ENCODE results near the gene UROC1.

Gene UROC1

DNA sequence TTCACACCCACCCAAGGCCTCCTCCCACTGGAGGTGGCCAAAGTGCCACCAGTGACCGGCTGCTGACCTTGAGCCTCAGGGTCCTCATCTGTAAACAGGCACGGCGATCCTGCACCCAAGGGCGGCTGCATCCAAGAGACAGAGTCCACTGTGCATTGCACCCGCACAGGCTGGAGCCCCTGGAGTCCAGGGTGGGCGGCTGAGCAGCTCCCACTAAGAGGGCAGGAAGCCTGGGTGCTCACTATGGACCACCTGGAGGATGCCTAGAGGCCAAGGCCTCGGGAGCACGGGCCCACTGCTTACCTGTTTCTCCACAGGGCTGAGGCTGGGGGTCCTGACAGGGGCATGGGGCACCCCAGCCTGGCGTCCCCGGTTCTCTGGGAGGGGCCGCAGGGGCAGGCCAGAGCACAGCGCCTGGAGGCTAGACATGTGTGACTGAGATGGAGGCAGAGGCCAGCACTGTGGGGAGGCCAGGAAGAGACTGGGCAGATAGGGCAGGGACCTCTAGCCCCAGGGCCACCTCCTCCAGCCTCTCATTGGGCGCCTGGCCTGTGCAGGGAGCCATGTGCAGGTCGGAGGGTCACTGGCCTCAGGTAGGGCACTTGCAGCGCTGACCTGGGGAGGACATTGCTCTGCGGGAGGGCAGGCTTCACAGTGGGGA is at the start of gene UROC1:
Gene UROC1 (minus strand): TSS at position 483 of the 661 bp plus-strand sequence. CDS start 54 bp downstream, at position 429.
- TF ChIP-seq GATA3 (IDR thresholded peaks at IDR 0.05; ENCODE audit: low read depth, low read length) (no peak), GATA2 (IDR thresholded peaks at IDR 0.05; ENCODE audit: low read depth, low read length) (no peak)

DNA sequence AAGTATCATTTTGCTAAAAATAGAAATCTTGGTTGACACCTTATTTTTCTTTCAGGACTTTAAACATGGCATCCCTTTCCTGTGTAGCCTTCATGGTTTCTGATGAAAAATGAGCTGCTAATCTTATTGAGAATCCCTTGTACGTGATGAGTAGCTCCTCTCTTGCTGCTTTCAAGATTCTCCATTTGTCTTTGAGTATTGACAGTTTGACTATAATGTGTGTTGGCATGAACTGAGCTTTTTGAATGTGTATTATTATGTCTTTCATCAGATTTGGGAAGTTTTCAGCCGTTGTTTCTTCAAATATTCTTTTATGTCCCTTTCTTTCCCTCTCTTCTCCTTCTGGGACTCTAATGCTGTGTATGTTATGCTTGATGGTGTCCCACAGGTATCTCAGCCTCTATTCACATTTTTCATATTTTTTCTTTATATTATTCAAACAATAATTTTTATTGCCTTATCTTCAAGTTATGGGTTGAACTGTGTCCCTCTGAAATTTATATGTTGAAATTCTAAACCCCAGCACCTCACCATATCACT is 45.2 kb upstream of the UROC1 start:
- TF ChIP-seq GATA2 (IDR thresholded peaks at IDR 0.05; ENCODE audit: low read depth, low read length): no peak
- TF ChIP-seq GATA3 (IDR thresholded peaks at IDR 0.05; ENCODE audit: low read depth, low read length): no peak

GRCh38 chr3:126558336-126559071 is 40.9 kb upstream of the UROC1 start, which contains the start of gene C3orf22:
C3orf22 (minus strand) TSS chr3:126558932; CDS start chr3:126553390, 5,542 bp downstream.
- TF ChIP-seq GATA3 (IDR thresholded peaks at IDR 0.05; ENCODE audit: low read depth, low read length): no peak

GRCh38 chr3:126557761-126558160 is 40.2 kb upstream of the UROC1 start:
- TF ChIP-seq GATA3 (IDR thresholded peaks at IDR 0.05; ENCODE audit: low read depth, low read length) (no peak), GATA2 (IDR thresholded peaks at IDR 0.05; ENCODE audit: low read depth, low read length) (no peak)

DNA sequence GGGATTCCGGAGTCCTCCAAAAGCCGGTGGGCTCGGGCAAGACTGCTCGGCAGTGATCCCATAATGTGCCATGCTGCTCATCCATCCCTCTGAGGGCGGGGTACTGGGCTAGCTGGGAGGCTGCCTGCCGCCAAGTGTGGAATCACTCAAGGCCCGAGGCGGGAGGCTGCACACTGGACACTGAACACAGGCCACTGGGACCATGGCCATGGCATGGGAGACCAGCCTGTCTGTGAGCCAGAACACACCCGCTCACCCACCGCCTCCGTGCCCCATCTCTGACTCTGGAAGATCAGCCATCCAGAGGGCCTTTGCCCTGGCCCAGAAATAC is 39.8 kb upstream of the UROC1 start:
- TF ChIP-seq GATA3 (IDR thresholded peaks at IDR 0.05; ENCODE audit: low read depth, low read length): no peak
- no peak for TF ChIP-seq GATA2 (IDR thresholded peaks at IDR 0.05; ENCODE audit: low read depth, low read length)

GRCh38 chr3:126556637-126557414 is 39.3 kb upstream of the UROC1 start:
- TF ChIP-seq GATA3 (IDR thresholded peaks at IDR 0.05; ENCODE audit: low read depth, low read length) (no peak), GATA2 (IDR thresholded peaks at IDR 0.05; ENCODE audit: low read depth, low read length) (no peak)

GRCh38 chr3:126555795-126556636 is 38.4 kb upstream of the UROC1 start:
- TF ChIP-seq GATA2 (IDR thresholded peaks at IDR 0.05; ENCODE audit: low read depth, low read length): no peak
- TF ChIP-seq GATA3 (IDR thresholded peaks at IDR 0.05; ENCODE audit: low read depth, low read length): no peak

GRCh38 chr3:126554560-126555525 is 37.3 kb upstream of the UROC1 start:
- TF ChIP-seq GATA3 (IDR thresholded peaks at IDR 0.05; ENCODE audit: low read depth, low read length) (no peak), GATA2 (IDR thresholded peaks at IDR 0.05; ENCODE audit: low read depth, low read length) (no peak)

DNA sequence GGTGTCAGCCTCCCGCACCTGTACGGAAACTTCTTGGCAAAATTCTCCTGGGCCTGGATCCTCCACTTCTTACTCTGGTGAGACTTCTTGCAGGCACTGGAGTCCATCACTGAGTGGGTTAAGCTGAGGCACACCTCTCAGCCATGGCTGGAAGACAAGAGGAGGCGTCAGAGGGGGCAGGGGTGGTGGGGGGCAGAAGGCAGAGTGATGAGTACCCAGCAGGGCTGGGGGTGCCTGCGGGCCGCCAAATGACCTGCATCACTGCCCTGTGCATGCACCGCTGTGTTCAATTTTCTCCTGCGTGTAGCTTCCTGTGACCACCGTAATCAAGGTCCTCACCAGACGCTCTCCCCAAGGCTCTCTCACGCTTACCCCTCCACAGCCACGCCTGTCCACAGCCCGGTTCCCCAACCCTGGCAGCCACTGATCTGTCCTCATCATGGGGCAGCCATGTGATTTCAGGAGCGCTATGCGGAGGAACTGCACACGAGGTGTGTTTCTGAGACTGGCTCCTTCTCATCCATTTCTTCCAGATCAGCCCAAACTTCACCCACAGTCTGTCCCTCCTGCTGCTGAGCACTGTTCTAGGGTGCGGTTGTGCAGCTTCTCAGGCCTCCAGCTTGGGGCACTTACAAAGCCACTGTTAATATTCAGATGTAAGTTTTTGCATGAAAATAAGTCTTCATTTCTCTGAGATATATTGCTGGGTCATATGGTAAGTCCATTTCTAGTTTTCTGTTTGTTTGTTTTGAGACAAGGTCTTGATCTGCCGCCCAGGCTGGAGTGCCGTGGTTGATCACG is 35.9 kb upstream of the UROC1 start:
- TF ChIP-seq GATA3 (IDR thresholded peaks at IDR 0.05; ENCODE audit: low read depth, low read length) (no peak), GATA2 (IDR thresholded peaks at IDR 0.05; ENCODE audit: low read depth, low read length) (no peak)

- TF ChIP-seq GATA3 (IDR thresholded peaks at IDR 0.05; ENCODE audit: low read depth, low read length): no peak
- no peak for TF ChIP-seq GATA2 (IDR thresholded peaks at IDR 0.05; ENCODE audit: low read depth, low read length)
These were observed 35.2 kb upstream of the UROC1 start for GRCh38 chr3:126552688-126553283.
